AG09319 (cell line): ENCODE data around the gene RHOB.

ENCODE experiments used
- DNase-seq: peaks from one replicate; pipeline ENCODE4 v3.0.0-alpha.2; 2010; ENCODE audit warnings: low read depth; ENCODE audit errors: extremely low read depth
- CTCF ChIP-seq: IDR thresholded peaks from 2 replicates; pipeline ENCODE4 v1.5.1; 2011; ENCODE audit warnings: low read depth, mild to moderate bottlenecking, inconsistent platforms, low read length, moderate library complexity

RHOB gene

DNA sequence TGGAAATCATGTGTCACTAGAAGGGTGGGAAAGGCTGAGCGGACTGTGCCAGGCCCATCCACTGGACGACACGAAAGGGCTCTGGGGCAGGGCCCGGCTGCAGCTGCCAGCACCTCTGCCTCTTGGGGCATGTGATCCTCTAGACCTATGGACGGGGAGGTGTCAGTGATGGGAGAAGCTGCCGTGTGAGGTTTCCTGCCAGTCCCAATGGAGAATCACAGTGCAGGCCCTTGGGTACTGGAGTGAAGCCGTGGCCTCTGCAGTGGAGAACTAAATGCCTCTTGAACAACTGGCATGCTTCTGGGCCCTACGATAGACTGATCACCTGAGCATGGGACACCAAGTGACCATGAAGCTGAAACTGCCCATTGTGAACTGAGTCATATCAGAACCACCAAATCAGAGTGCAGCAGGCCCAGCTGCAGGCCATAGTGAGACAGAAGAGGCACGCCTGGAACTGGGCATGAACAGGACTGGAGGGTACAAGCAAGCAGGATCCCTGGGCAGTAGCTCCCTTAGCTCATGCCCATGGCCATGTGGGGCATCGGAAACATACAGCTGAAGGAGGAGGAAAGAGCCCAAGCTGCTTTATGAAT lies 18.8 kb upstream of the RHOB start:
- TF ChIP-seq CTCF = no peak
- DNase-seq = no peak

- no peak for TF ChIP-seq CTCF
- DNase-seq = no peak
These were observed 18.0 kb upstream of the RHOB start for GRCh38 chr2:20428717-20429490.

GRCh38 chr2:20429528-20429927 lies 17.3 kb upstream of the RHOB start:
- no peak for DNase-seq
- TF ChIP-seq CTCF = no peak

- TF ChIP-seq CTCF = no peak
- no peak for DNase-seq
These were observed 16.8 kb upstream of the RHOB start for GRCh38 chr2:20430035-20430434.

DNA sequence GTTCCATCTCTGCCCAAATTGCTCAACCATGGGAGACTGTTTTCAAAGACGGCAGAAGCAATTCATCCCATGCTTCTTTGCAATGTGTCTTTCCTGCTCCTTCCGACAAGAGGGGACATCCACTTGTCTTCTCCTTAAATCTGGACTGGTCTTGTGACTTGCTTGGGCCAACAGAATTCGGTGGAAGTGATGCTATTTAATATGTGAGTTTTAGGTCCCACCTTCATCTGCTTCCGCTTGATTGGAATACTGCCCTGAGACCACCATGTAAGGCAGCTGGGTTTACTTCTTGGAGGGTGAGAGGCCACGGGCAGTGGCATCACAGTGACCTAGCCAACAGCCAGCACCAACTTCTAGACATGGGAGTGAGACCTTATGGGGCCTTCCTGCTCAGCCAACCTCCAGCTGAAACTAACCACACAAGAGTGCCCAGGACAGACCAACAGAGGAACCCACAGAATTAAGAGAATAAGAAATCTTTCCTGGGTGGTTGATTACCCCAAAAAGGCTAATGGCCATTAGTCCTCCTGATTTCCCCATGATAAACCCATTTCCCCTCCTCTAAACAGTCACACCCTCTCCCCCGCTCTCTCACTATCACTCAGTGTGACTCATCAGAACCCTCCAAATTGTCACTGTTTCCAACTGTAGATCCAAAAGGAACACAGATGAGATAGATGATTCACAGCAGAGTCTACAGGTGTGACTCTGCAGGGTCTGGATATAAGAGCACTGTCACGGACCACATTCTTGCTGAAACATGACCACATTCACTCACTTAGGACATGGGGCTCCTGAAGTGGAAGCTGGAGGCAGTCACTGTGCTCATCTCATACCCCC lies 16.2 kb upstream of the RHOB start:
- no peak for DNase-seq
- no peak for TF ChIP-seq CTCF

DNA sequence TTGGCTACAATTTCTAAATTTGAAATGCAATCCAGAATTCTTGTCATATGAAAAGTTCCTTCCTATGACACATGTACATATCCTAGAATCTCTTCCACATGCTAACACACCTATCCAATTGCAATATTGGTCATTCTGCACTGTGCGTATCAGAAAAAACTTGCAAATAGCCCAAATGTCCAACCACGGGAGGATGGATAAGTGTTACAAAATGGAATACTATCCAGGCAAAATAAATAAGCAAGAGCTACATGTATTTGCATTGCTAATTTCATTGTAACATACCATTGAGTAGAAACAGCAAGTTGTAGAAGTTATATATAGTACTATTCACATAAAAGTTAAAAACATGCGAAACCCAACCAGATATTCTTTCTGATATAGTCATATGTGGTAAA lies 15.6 kb upstream of the RHOB start:
- no peak for DNase-seq
- TF ChIP-seq CTCF = no peak

DNA sequence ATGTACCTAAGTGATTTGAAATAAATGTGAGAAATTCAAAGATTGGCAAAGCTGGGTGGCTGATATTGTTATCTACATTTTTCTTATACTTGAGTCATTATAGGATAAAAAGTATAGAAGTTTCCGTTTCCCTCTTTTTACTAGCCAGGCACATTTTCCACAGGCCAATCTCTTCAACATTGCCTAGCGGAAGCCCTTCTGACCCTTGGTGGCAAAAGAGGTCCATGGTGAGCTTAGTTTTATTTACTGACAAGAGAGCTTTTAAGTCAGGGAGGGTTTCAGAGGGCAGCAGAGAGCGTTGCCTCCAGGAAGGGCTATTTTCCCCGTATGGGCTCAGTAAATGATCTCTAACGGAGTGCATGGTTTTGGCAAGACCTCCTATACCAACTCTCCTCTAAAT lies 15.1 kb upstream of the RHOB start:
- no peak for TF ChIP-seq CTCF
- no peak for DNase-seq
